ENCODE data around the gene ITGB3BP.

- TF ChIP-seq CTCF (IDR thresholded peaks at IDR 0.05; ENCODE audit: low read depth, low read length) (no peak), EZH2phosphoT487 (IDR thresholded peaks at IDR 0.05; ENCODE audit: low read depth) (no peak)
Observed at GRCh38 chr1:63545780-63546179, 22.8 kb upstream of the ITGB3BP start.
